Fibroblast of pulmonary artery (primary cell): Measurements from ENCODE around the gene CEBPE.

ENCODE experiments used
- DNase-seq: peaks from one replicate; pipeline ENCODE4 v3.0.0-alpha.2; 2010; ENCODE audit warnings: low read depth
- H3K4me3 ChIP-seq: replicated peaks from 2 replicates; pipeline ENCODE4 v1.5.1; 2011; ENCODE audit warnings: low read depth, mild to moderate bottlenecking, control low read depth, low read length, moderate library complexity
- CTCF ChIP-seq: IDR thresholded peaks from 2 replicates; pipeline ENCODE4 v1.5.1; 2011; ENCODE audit warnings: mild to moderate bottlenecking, control low read depth, low read length, inconsistent platforms; ENCODE audit errors: missing control alignments

CEBPE gene

DNA sequence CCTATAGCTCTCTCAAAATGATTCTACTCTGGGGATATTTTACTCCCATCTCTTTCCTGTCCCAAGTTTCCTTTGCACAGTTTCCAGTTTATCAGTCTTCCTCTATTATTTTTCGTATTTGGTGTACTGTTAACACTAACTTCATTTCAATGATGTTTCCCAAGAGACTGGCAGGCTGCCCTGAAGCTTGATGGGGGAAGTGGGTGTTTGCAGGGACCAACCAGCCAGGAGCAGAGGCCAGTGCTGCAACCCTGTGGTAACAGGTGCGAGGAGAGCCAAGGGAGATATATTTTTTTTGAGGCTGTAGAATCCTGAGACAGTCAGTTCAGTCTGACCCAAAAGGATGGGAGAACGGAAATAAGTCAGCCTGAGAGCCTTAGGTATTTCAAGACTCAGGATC, 11.8 kb upstream of the CEBPE start:
- DNase-seq = peak; percentile 59
- TF ChIP-seq CTCF = no peak

GRCh38 chr14:23129759-23130316, 10.8 kb upstream of the CEBPE start:
- no peak overlapping the region for H3K4me3 ChIP-seq
- DNase-seq = no peak
- no peak for TF ChIP-seq CTCF

More for the DNA sequence above, 11.8 kb upstream of the CEBPE start:
- no peak overlapping the region for H3K4me3 ChIP-seq

GRCh38 chr14:23128969-23129758, 10.1 kb upstream of the CEBPE start:
- no peak overlapping the region for H3K4me3 ChIP-seq
- DNase-seq = no peak
- TF ChIP-seq CTCF = no peak

- no peak overlapping the region for H3K4me3 ChIP-seq
- TF ChIP-seq CTCF = no peak
- no peak for DNase-seq
These were observed 8.8 kb upstream of the CEBPE start for GRCh38 chr14:23127861-23128260.

DNA sequence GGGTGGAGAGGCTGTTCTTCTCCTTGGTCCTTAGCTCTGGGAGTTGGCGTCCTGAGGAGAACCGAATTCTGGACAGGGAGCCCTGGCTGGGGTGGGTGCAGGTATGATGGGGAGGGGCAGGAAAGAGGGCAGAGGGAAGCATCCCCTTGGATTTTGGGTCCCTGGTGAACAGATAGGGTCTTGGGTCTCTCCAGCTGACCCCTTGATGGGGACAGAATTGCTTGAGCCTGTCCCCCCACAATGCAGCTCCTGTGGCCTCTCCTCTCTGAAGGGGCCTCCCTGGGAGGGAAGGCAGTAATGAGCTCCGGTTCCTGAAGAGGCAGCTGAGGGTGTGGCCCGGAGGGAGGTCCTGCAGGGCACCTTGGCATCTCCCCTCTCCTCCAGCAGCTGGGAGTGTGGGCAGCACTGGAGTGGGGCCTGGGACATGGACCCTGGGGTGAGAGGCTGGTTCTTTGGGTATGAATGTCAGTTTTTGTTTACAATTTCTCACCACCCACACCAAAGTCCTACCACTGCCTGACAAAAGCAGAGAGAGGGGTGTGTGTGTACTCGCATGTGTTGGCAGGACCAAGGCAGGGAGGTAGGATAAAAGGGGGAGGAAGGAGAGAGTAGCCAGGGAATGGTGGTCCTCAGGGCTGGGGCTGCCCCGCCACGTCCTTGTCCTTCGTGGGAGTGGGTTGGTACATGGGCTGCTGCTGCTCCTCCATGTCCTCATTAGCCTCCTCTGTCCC, 7.7 kb upstream of the CEBPE start:
- TF ChIP-seq CTCF = no peak
- no peak for DNase-seq
- H3K4me3 ChIP-seq = no peak overlapping the region

DNA sequence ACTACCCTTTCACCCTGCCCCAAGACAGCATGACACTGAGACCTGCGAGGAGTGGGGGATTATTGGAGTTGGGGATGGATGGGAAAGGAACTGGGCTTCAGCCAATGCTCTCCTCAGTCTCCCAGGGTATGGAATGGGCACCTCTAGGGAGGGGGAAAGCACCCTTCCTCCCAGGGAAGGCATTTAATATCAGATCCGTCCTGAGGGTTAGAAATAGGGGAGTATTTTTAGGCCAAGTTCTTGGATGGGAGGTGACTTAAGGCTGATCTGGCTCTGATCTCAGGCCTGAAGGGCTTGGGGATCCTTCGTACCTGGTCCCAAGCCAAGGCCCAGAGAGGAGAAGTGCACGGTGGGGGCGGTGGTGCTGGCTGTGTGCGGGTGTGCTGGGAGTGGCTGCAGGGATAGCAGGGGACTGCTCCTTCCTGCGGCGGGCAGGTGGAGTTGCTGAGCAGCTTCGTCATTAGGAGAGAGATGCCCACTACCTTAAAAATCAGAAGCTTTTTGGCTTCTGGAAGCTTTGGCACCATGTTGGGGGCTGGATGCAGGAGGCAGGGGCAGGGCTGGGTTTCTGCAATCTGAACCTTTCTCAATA, 7.0 kb upstream of the CEBPE start:
- no peak overlapping the region for H3K4me3 ChIP-seq
- TF ChIP-seq CTCF = no peak
- DNase-seq = no peak
